Transverse colon (tissue), 4 donors: ENCODE data around the gene TNFRSF11A. TPM values are rescaled to one million over a fixed set of nuclear protein-coding genes. Genes with fewer than 3 reads are reported as not detected.

Experiments
- DNase-seq: peaks from one replicate; pipeline ENCODE4 v3.0.0-alpha.2; 2019
- H3K27ac ChIP-seq, 4 donors: fragments of 200-600 bp; sonication (generic); 2 replicates each; pipeline ENCODE4 v1.5.1; 2016 to 2018; ENCODE audit warnings: inconsistent platforms in 4 of 4
- H3K27me3 ChIP-seq: fragments of 200-600 bp; sonication (generic); 2 replicates; pipeline ENCODE4 v1.5.1; 2017; ENCODE audit warnings: inconsistent platforms
- H3K36me3 ChIP-seq, 4 donors: fragments of 200-600 bp; sonication (generic); 2 replicates each; pipeline ENCODE4 v1.5.1; 2017 to 2019; ENCODE audit warnings: inconsistent platforms in 4 of 4
- H3K4me1 ChIP-seq, 4 donors: fragments of 200-600 bp; sonication (generic); 2 replicates each; pipeline ENCODE4 v1.5.1; 2017 to 2020; ENCODE audit warnings: inconsistent platforms in 4 of 4
- H3K4me3 ChIP-seq, 4 donors: fragments of 200-600 bp; sonication (generic); 1 replicate in 1 of 4; 2 replicates in 3 of 4; pipeline versions ENCODE4 v1.5.1 to v1.6.1; 2017 to 2019; ENCODE audit warnings: inconsistent platforms in 4 of 4
- H3K9me3 ChIP-seq, 2 donors: fragments of 200-600 bp; sonication (generic); 2 replicates each; pipeline ENCODE4 v1.5.1; 2017 to 2019; ENCODE audit warnings: inconsistent platforms in 2 of 2
- EP300 ChIP-seq: sonication (generic); formaldehyde crosslinking; IDR thresholded peaks from one replicate; pipeline ENCODE4 v1.6.1; 2017; ENCODE audit warnings: antibody characterized with exemption, low read depth
- POLR2A ChIP-seq: fragments of 450-650 bp; IDR thresholded peaks from one replicate; pipeline ENCODE4 v1.6.1; 2016; ENCODE audit warnings: antibody characterized with exemption, mild to moderate bottlenecking, moderate library complexity
- POLR2AphosphoS5 ChIP-seq, 3 donors: sonication (generic); formaldehyde crosslinking; IDR thresholded peaks; one replicate each; pipeline ENCODE4 v1.6.1; 2016; ENCODE audit warnings: antibody characterized with exemption in 3 of 3
- WGBS, 2 donors: methylation state at CpG; one replicate each; pipeline ENCODE4 v1.1.5; 2018; ENCODE audit warnings: low coverage in 1 of 2; 5-methylcytosine and 5-hydroxymethylcytosine counted together
- in situ Hi-C, 4 donors: fragments of 200-750 bp; cut with MboI; loops; one replicate each; pipeline versions ENCODE4 v1.15.0 to v1.15.1; 2017; ENCODE audit warnings: low sequenced_read_pairs in 3 of 4, low pct_ligation_motif_present in 1 of 4, low pct_unique_long_range_greater_than_20kb in 1 of 4
- intact Hi-C: fragments of 100-400 bp; cut with DNase I; formaldehyde crosslinking; loops from one replicate; pipeline ENCODE4 v1.15.1; 2023; ENCODE audit warnings: low total_unique reads
- total RNA-seq, 4 donors: library from RNA; depleted of rRNA; stranded (reverse); fragments of >200 nt; gene quantifications; one replicate each; pipeline ENCODE4 v1.1.0, GENCODE V29; 2016
- TF ChIP-seq, protein P1 (sequence below), 5 experiments: fragments of 200-600 bp in 3 of 5; fragments of 450-650 bp in 2 of 5; sonication (generic) in 3 of 5; IDR thresholded peaks; 1 replicate in 2 of 5; 2 replicates in 3 of 5; pipeline ENCODE4 v1.5.1; 2016 to 2017; ENCODE audit warnings: antibody characterized with exemption in 5 of 5, inconsistent platforms in 3 of 5, mild to moderate bottlenecking in 2 of 5, moderate library complexity in 1 of 5

The TNFRSF11A gene
- total RNA-seq, 4 donors from 2014 or later: 23.9 to 59.9 (median 31.6) TPM

DNA sequence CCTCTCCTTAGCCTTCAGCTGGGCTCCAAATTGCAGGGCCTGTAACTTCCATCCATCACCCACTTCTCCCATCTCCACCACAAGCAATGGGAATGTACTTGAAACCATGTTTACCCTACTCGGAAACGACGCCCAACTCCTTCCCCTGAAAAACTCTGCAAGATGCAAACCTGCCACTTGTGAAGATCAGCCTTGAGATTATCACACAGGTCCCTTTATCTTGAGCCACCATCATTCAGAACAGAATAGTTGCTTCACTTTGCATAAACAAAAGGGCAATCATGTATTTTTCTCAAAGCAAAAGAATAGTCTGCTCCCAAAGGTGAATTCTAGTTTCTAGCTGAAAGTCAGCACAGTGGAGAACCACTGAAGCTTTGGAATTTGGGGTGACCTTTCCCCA, 75.8 kb downstream of the TNFRSF11A start:
- TF ChIP-seq, protein P1, sequence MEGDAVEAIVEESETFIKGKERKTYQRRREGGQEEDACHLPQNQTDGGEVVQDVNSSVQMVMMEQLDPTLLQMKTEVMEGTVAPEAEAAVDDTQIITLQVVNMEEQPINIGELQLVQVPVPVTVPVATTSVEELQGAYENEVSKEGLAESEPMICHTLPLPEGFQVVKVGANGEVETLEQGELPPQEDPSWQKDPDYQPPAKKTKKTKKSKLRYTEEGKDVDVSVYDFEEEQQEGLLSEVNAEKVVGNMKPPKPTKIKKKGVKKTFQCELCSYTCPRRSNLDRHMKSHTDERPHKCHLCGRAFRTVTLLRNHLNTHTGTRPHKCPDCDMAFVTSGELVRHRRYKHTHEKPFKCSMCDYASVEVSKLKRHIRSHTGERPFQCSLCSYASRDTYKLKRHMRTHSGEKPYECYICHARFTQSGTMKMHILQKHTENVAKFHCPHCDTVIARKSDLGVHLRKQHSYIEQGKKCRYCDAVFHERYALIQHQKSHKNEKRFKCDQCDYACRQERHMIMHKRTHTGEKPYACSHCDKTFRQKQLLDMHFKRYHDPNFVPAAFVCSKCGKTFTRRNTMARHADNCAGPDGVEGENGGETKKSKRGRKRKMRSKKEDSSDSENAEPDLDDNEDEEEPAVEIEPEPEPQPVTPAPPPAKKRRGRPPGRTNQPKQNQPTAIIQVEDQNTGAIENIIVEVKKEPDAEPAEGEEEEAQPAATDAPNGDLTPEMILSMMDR (IDR thresholded peaks at IDR 0.05): no peak
- no peak for TF ChIP-seq EP300
- TF ChIP-seq POLR2A: no peak
- TF ChIP-seq POLR2AphosphoS5 (IDR thresholded peaks at IDR 0.05): no peak
- in situ Hi-C loops: no loop called here
- 74 to 91% methylated on average over 3 of the region's 3 CpGs for whole genome bisulfite sequencing, 2 donors

DNA sequence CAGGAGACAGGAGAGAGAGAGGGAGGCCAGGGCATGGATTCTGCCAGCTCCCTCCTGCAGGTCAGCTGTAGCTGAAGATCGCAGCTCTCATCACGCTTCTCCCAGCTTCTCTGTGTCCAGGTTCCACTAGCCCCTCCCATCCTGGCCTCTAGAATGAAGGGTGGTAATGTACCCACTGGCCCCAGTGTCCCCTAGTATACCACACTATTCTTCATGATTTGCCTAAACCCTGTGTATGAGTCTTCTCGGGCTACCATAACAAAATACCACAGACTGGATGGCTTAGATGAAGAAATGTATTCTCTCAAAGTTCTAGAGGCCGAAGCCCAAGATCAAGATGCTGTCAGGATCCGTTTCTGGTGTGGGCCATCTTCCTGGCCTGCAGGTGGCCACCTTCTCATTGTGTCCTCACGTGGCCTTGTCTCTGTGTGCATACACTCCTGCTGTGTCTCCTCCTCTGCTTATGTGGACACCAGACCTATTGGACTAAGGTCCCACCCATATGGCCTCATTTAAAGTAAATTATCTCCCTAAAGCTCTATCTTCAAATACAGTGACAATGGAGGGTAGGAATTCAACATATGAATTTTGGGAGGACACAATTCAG, 77.3 kb downstream of the TNFRSF11A start:
- H3K4me1 ChIP-seq: peaks cover 0 to 14% (median 4%) of the 10 kb centered on the region in 4 donors
- no peaks in the 10 kb centered on the region for H3K9me3 ChIP-seq
- TF ChIP-seq POLR2A (no peak), POLR2AphosphoS5 (IDR thresholded peaks at IDR 0.05) (no peak), EP300 (no peak)
- TF ChIP-seq, protein P1 (IDR thresholded peaks at IDR 0.05): no peak
- H3K36me3 ChIP-seq: no peaks in the 10 kb centered on the region
- WGBS, 2 donors: 89% methylated on average over 6 of the region's 6 CpGs; no CpG with 5 or more reads in 1 of the 2 donors
- H3K4me3 ChIP-seq: no peak overlapping the region
- H3K27ac ChIP-seq: no peak overlapping the region
- intact Hi-C loops (no loop called here), in situ Hi-C loops (no loop called here)
- no peaks in the 10 kb centered on the region for H3K27me3 ChIP-seq
- no peak for DNase-seq

More for the DNA sequence above, 75.8 kb downstream of the TNFRSF11A start:
- Histone ChIP-seq H3K4me1 (peaks cover 0 to 14% (median 4%) of the 10 kb centered on the region in 4 donors), H3K4me3 (no peak overlapping the region), H3K9me3 (no peaks in the 10 kb centered on the region), H3K27me3 (no peaks in the 10 kb centered on the region), H3K36me3 (no peaks in the 10 kb centered on the region), H3K27ac (no peak overlapping the region)
- no peak for DNase-seq
- intact Hi-C loops: no loop called here

DNA sequence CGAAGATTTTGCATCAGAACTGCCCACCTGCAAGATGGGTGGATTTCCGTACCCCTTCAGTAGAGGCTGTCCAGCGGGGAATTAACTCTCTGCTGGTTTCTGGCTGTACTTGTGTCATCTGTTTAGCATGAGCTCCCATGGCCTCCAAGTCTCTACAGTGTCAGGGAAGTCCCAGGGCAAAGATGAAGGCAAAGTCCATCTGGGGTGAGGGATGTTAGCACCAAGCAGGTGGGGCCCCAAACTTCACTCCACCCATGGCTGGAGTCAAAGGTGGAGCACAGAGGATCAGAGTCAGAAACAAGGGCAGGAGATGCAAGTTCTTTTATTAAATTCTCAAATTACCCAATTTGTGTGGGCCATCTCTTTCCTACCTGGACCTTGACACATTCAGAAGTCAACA, 78.0 kb downstream of the TNFRSF11A start:
- Histone ChIP-seq H3K4me1 (peaks cover 0 to 14% (median 4%) of the 10 kb centered on the region in 4 donors), H3K4me3 (no peak overlapping the region), H3K9me3 (no peaks in the 10 kb centered on the region), H3K27me3 (no peaks in the 10 kb centered on the region), H3K36me3 (no peaks in the 10 kb centered on the region), H3K27ac (no peak overlapping the region)
- TF ChIP-seq EP300 (no peak), POLR2AphosphoS5 (IDR thresholded peaks at IDR 0.05) (no peak), POLR2A (no peak)
- TF ChIP-seq, protein P1 (IDR thresholded peaks at IDR 0.05): no peak
- intact Hi-C loops (no loop called here), in situ Hi-C loops (no loop called here)
- DNase-seq: peak; percentile 27
- 90% methylated on average over 3 of the region's 3 CpGs; no CpG with 5 or more reads in 1 of the 2 donors for WGBS, 2 donors

DNA sequence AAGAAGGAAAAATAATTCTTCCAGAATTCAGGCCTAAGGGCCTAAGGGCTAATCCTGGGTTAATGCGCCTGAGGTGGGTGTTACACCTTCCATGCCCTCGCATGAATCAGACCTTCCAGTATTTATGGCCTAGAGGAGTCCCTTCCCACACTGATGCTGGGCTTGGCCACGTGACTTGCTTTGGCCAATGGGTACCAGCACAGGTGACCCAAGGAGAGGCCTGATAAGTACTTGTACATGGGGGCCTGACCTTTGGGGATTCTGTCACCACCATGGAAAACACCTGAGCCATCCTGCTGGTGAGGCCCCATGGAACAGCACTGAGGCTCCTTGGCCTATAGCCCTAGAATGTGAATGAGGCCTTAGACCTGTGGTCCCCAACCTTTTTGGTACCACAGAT, 79.8 kb downstream of the TNFRSF11A start:
- no peak for TF ChIP-seq EP300
- TF ChIP-seq, protein P1 (IDR thresholded peaks at IDR 0.05): no peak
- TF ChIP-seq POLR2AphosphoS5 (IDR thresholded peaks at IDR 0.05): no peak
- TF ChIP-seq POLR2A: no peak
- in situ Hi-C loops (no loop called here), intact Hi-C loops (no loop called here)
- WGBS, 2 donors: 74 to 80% methylated on average over 1 to 3 of the region's 3 CpGs
- Histone ChIP-seq H3K27ac (no peak overlapping the region), H3K36me3 (no peaks in the 10 kb centered on the region), H3K9me3 (no peaks in the 10 kb centered on the region), H3K27me3 (no peaks in the 10 kb centered on the region), H3K4me3 (no peak overlapping the region), H3K4me1 (peaks cover 0 to 6% (median 1%) of the 10 kb centered on the region in 4 donors)
- no peak for DNase-seq
